Choroid plexus epithelial cell (primary cell): ENCODE results near the gene KIFAP3.
"Not testable (repeated sequence)": the region's sequence is repeated elsewhere in the genome, so short reads cannot be mapped to it uniquely, and the experiment has no call there.

Source experiments
- DNase-seq: peaks from one replicate; pipeline ENCODE4 v3.0.0-alpha.2; 2010; ENCODE audit warnings: low read depth
- H3K4me3 ChIP-seq: 2 replicates; pipeline ENCODE4 v1.5.1; 2011; ENCODE audit warnings: low read depth, mild to moderate bottlenecking, control low read depth, low read length, moderate library complexity
- CTCF ChIP-seq: conservative IDR thresholded peaks from 2 replicates; pipeline ENCODE4 v1.5.1; 2011; ENCODE audit warnings: low read depth, mild to moderate bottlenecking, control low read depth, inconsistent platforms, low read length, moderate library complexity

The KIFAP3 gene

GRCh38 chr1:170074250-170075157 is at the start of gene KIFAP3:
Gene KIFAP3 (minus strand): TSS chr1:170074695. CDS start chr1:170074467, 228 bp downstream.
- peak; percentile 73 for TF ChIP-seq CTCF
- H3K4me3 ChIP-seq: peak within 1 kb of the TSS; percentile 85
- DNase-seq: peak; percentile 98

- no peak for TF ChIP-seq CTCF
- no peak for DNase-seq
Measured at GRCh38 chr1:170122366-170122765, 47.9 kb upstream of the KIFAP3 start.

GRCh38 chr1:170114906-170115305 is 40.4 kb upstream of the KIFAP3 start:
- peak; percentile 64 for DNase-seq
- TF ChIP-seq CTCF: no peak
- no peak overlapping the region for H3K4me3 ChIP-seq

More at GRCh38 chr1:170122366-170122765, 47.9 kb upstream of the KIFAP3 start:
- H3K4me3 ChIP-seq: no peak overlapping the region

- not testable (repeated sequence) for H3K4me3 ChIP-seq, DNase-seq
Measured at GRCh38 chr1:170113140-170113539, 38.6 kb upstream of the KIFAP3 start.

- no peak for TF ChIP-seq CTCF
Measured at GRCh38 chr1:170097449-170097948, 23.0 kb upstream of the KIFAP3 start.

GRCh38 chr1:170096806-170097340 is 22.4 kb upstream of the KIFAP3 start:
- DNase-seq: no peak
- no peak overlapping the region for H3K4me3 ChIP-seq
- TF ChIP-seq CTCF: no peak

More at GRCh38 chr1:170097449-170097948, 23.0 kb upstream of the KIFAP3 start:
- no peak overlapping the region for H3K4me3 ChIP-seq
- DNase-seq: no peak

GRCh38 chr1:170095976-170096748 is 21.7 kb upstream of the KIFAP3 start:
- DNase-seq: no peak
- H3K4me3 ChIP-seq: no peak overlapping the region
- TF ChIP-seq CTCF: no peak

- not testable (repeated sequence) for H3K4me3 ChIP-seq, DNase-seq
Measured at GRCh38 chr1:170094697-170095616, 20.5 kb upstream of the KIFAP3 start.
